Hepatocyte (in vitro differentiated cells): ENCODE results near the gene SLC16A14.

ENCODE experiments used
- CTCF ChIP-seq: fragments of 200-600 bp; sonication (generic); IDR thresholded peaks from 2 replicates; pipeline ENCODE4 v1.5.1; 2016; ENCODE audit warnings: antibody characterized with exemption, mild to moderate bottlenecking; ENCODE audit not compliant: poor library complexity
- EZH2 ChIP-seq: fragments of 200-600 bp; sonication (generic); IDR thresholded peaks from 2 replicates; pipeline ENCODE4 v1.6.1; 2016; ENCODE audit warnings: antibody characterized with exemption, mild to moderate bottlenecking, borderline replicate concordance
- EZH2phosphoT487 ChIP-seq: fragments of 200-600 bp; sonication (generic); IDR thresholded peaks from one replicate; pipeline ENCODE4 v1.6.1; 2018; ENCODE audit warnings: antibody characterized with exemption, mild to moderate bottlenecking, low read depth, moderate library complexity; ENCODE audit not compliant: unreplicated experiment, severe bottlenecking

DNA sequence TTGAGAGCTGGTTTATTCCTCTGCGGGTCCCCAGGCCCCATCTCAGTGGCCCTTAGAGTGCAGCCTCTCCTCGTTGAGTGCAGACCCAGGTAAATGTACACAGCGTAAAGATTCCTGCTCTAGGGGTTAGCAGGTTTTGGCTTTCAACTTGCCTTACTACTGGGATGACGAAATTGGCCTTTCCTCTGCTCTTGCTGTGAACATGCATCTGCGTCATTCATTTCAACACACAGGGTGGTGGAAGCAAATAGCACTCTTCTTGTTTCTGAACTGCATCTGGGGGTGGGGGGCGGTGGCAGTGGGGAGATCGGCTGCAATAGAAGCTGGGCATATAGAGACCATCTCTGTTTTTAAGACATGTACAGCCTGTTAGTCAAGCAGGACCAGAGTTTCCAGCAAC lies 16.5 kb upstream of the SLC16A14 start:
- no peak for TF ChIP-seq CTCF
- no peak for TF ChIP-seq EZH2
- no peak for TF ChIP-seq EZH2phosphoT487
